Measurements from ENCODE around the gene MAP3K9.

MAP3K9 gene

GRCh38 chr14:70811050-70811449 lies 1.7 kb upstream of the MAP3K9 start:
- no peak for TF ChIP-seq CTCF (conservative IDR thresholded peaks at IDR 0.05; ENCODE audit: control insufficient read depth, insufficient read depth, low read depth, low read length)
- H3K4me3 ChIP-seq (ENCODE audit: control insufficient read depth, low read depth, low read length) = no peak overlapping the region
- no peak for DNase-seq (ENCODE audit: low read depth)

- H3K4me3 ChIP-seq (ENCODE audit: control insufficient read depth, low read depth, low read length) = no peak overlapping the region
Observed at GRCh38 chr14:70810621-70811020, 1.3 kb upstream of the MAP3K9 start.

GRCh38 chr14:70808416-70809224 lies 693 bp downstream of the MAP3K9 start:
- no peak for TF ChIP-seq CTCF (conservative IDR thresholded peaks at IDR 0.05; ENCODE audit: control insufficient read depth, insufficient read depth, low read depth, low read length)
- no peak for DNase-seq (ENCODE audit: low read depth)
- H3K4me3 ChIP-seq (ENCODE audit: control insufficient read depth, low read depth, low read length) = peak overlapping the region; percentile 22

More at GRCh38 chr14:70810621-70811020, 1.3 kb upstream of the MAP3K9 start:
- TF ChIP-seq CTCF (conservative IDR thresholded peaks at IDR 0.05; ENCODE audit: control insufficient read depth, insufficient read depth, low read depth, low read length) = no peak
- no peak for DNase-seq (ENCODE audit: low read depth)

- H3K4me3 ChIP-seq (ENCODE audit: control insufficient read depth, low read depth, low read length) = no peak overlapping the region
- TF ChIP-seq CTCF (conservative IDR thresholded peaks at IDR 0.05; ENCODE audit: control insufficient read depth, insufficient read depth, low read depth, low read length) = no peak
- no peak for DNase-seq (ENCODE audit: low read depth)
Observed at GRCh38 chr14:70807898-70808415, 1.4 kb downstream of the MAP3K9 start.

- TF ChIP-seq CTCF (conservative IDR thresholded peaks at IDR 0.05; ENCODE audit: control insufficient read depth, insufficient read depth, low read depth, low read length) = no peak
- no peak overlapping the region for H3K4me3 ChIP-seq (ENCODE audit: control insufficient read depth, low read depth, low read length)
- no peak for DNase-seq (ENCODE audit: low read depth)
Observed at GRCh38 chr14:70804556-70805162, 4.7 kb downstream of the MAP3K9 start.

GRCh38 chr14:70803321-70804310 lies 5.7 kb downstream of the MAP3K9 start:
- TF ChIP-seq CTCF (conservative IDR thresholded peaks at IDR 0.05; ENCODE audit: control insufficient read depth, insufficient read depth, low read depth, low read length) = no peak
- no peak overlapping the region for H3K4me3 ChIP-seq (ENCODE audit: control insufficient read depth, low read depth, low read length)

More at GRCh38 chr14:70803321-70804310, 5.7 kb downstream of the MAP3K9 start:
- DNase-seq (ENCODE audit: low read depth) = no peak

All from fibroblast of mammary gland (primary cell).